GM18498 (cell line): ENCODE data around the gene HK3.
"Not testable (repeated sequence)": the region's sequence is repeated elsewhere in the genome, so short reads cannot be mapped to it uniquely, and the experiment has no call there.

ENCODE experiments used
- ATAC-seq: cut with Tn5 transposase; IDR thresholded peaks from one replicate; pipeline ENCODE4 v1.9.1; 2021; ENCODE audit warnings: mild to moderate bottlenecking, moderate library complexity; ENCODE audit not compliant: unreplicated experiment

The HK3 gene

DNA sequence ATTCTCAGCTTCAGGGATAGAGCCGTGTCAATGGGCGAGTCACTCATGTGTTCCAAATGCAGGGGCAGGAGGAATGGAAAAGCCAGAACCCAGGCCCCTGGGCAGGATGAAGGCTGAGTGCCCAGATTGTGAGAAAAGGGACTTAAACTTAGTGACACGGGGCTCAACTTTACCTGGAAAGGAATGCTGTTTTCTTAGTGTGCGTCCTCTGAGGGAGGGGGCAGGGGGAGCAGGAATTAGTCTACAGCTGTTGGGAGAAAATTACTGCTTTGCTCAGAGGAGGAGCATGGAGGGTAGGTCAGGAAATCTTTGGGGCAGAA, 14.6 kb downstream of the HK3 start:
- ATAC-seq, result no peak

DNA sequence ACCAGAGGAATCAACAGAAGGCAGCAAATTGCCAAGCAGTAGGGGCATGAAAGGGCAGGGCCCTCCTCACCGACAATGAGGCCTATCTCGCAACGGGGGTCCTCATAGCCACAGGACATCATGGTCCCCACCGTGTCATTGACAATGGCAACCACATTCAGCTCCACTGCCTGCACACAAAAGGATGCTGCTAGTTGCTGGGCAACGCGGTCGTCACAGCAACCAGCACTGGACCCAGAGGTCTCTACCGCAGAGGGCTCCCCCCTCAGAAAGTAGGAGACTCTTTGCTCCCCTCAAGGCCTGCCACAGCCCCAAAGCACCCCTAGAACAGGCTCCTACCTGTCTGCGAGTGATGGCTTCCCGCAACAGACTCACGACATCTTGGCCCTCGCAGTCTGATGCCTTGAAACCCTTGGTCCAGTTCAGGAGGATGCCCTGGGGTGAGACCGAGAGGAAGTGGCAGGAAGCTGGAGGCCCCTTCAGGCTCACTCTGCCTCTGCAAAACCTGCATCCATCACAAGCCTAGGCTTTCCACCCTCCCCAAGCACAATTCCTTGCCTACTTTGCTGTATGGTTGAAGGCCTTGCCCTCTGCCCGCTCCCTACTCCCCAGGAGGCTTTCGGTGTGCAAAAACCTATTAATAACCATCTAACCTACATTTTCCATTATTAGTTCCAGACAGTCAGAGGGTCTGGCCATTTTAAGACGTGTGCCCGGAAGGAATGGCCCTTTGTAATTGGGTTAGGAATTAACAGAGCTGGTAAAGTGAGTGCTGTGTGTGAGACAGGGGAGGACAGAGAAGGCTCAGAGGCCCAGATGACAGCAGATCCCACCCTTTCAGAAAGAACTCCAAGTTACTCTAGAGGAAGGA, 15.2 kb downstream of the HK3 start:
- ATAC-seq, result no peak

DNA sequence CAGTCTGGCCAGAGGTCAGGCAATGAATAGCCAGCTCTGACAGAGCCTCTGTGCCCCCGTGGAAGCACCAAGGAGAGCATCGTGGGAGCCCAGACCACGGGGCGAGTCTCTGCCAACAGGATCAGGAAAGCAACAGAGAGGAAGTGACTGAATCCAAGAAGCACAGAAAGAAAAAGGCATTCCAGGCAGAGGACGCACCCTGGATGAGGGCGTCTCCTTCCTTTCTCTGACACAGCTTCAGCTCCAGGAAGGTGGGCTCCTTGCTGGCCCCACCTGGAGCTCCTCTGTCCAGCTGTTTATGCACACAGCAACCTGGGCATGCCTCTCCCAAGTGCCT, 16.6 kb downstream of the HK3 start:
- ATAC-seq, result no peak

DNA sequence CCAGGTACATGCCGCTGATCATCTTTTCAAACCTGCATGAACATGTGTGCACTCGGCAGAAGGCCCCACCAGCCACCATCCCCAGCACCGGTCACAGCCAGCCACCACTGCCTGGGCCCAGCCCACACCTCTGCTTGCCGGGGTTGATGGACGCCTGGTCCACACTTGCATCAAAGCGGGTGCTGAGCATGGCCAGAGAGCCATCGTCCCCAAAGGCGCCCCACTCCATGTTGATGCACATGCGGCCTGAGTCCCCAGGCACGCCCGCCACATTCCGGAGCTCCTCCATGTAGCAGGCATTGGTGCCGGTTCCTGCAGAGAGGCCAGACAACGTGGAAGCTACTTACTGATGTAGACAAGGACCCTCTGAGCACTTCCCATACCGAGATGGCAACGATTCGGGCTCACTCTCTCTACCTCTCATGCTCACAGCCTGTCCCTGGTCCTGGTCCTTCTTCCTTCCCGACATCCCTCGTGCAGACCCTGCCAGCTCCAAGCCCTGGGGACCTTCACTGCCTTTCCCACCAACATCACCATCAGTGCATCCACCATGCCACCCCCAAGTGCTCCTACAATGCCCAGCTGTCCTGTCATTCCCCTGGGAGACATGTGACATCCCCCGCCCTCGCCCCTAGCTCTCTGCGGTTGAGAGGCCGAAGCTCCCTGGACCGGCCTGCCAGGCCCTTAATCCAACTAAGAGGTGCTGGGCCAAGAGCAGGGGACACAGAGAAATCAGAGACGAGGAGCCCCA, 17.2 kb downstream of the HK3 start:
- no peak for ATAC-seq

DNA sequence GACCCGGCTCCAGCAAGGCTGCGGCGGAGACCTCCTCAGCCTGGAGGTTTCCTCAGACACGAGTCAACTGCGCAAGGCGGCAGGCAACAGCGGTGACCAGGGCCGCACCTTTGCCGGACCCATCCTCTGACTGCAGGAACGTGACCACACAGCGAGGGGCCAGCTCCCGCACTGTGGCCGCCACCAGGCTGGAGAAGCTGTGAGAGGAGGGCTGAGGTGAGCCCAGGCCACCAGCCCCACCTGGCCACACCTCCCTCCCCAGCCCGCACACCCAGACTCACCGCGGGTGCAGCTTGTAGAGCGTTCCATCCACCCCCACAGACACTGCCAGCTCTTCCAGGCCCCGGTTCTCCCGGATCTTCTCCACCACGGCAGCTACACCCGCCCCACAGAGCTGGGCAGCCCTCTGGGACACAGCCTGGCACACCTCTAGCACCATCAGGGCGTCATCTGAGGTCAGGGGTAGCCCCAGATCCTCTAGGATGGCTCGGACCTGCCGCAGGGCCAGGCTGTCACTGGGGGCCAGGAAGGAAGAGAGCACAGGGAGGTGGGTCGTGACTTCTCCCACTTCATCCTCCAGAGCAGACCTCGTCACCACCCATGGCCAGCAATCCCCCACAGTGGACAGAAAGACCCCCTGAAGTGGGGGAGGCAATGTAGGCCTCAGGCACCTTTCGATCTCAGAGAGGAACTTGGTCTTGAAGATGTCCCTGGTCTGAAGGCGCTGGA, 18.0 kb downstream of the HK3 start:
- no peak for ATAC-seq

DNA sequence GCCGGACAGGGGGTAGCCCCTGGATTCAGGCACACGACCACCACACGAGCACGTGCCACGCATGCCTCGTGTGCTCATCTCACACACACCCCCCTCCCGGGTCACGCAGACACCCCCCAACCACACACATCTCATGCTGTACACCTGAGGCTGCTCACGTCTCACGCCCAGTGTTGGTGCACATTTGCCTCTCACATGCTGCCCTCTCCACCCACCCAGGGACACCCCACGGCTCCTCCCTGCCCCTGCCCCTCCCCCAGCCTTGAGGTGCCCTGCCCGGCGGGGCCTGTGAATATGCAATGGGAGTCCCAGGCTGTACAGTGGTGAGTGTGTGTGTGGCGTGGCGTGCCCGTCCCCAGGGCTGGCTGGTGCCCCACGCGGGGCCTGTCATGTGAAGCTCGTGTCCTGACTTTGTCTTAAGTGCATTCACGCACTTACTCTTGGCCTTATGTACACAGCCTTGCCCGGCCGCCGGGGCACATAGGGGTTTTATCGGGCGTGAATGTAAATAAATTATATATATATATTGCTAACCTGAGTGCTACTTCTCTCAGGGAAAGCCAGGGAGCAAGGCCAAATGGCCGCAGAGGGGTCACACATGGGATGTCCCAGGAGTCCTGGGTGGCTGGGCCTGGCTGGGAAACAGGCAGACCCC, 18.7 kb downstream of the HK3 start:
- no peak for ATAC-seq

DNA sequence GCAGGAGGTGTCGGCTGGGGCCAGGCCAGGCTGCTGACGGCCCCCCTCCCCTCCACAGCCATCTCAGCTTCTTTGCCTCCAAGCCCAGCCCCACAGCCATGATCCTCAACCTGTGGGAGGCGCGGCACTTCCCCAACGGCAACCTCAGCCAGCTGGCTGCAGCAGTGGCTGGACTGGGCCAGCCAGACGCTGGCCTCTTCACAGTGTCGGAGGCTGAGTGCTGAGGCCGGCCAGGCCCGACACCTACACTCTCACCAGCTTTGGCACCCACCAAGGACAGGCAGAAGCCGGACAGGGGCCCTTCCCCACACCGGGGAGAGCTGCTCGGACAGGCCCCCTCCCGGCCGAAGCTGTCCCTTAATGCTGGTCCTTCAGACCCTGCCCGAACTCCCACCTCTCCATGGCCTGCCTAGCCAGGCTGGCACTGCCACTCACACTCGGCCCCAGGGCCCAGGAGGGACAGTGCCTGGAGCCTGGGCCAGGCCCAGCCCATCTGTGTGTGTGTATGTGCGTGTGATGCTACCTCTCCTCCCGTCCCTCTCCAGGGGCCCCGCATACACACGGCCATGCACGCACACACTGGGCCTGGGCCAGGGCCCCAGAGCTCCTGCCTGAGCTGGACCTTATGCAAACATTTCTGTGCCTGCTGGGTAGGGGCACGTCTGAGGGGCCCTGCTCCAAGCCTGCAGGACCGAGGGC, 19.3 kb downstream of the HK3 start:
- no peak for ATAC-seq

DNA sequence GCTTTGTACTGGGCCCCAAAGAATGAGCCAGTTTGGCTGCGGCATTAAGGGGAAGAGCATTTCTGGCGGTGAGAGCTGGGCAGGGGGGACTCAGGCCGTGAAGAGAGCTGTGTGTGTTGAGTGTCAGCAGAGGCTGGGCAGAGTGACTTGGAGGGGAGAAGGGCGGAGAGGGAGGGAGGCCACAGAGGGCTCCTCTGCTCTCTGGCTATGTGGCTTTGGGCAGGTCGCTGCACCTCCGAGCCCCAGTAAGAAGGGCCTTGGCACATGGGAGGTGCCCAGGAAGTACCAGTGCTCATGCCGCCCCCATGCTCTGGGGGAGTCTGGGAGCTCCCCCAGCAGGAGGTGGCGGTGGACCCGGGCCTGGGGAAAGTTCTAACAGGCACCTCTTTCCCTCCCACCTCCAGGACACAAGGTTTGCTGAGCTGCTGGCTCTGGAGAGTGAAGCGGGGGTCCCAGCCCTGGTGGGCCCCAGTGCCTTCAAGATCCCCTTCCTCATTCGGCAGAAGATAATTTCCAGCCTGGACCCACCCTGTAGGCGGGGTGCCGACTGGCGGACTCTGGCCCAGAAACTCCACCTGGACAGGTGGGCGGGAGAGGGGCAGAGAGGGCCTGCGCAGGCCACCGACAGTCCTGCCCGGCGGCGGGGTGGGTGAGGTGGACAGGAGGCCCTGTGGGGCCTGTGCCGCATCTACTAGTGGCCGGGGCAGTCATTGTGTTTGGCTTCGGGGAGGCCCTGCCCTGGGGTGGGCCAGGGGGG, 20.1 kb downstream of the HK3 start:
- ATAC-seq, result no peak

DNA sequence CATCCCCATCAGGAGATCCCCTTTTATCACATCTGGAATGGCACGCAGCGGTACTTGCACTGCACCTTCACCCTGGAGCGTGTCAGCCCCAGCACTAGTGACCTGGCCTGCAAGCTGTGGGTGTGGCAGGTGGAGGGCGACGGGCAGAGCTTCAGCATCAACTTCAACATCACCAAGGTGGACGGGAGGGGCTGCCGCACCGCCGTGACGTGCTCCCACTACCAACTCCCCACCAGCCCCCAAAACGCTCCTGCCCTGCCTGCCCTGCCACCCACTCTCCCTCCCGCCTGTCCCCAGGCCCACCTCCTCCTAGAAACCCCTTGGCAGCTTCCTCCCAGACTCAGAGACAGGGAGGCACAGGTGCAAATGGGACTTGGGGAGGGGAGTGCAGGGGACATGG, 20.7 kb downstream of the HK3 start:
- ATAC-seq, result no peak

DNA sequence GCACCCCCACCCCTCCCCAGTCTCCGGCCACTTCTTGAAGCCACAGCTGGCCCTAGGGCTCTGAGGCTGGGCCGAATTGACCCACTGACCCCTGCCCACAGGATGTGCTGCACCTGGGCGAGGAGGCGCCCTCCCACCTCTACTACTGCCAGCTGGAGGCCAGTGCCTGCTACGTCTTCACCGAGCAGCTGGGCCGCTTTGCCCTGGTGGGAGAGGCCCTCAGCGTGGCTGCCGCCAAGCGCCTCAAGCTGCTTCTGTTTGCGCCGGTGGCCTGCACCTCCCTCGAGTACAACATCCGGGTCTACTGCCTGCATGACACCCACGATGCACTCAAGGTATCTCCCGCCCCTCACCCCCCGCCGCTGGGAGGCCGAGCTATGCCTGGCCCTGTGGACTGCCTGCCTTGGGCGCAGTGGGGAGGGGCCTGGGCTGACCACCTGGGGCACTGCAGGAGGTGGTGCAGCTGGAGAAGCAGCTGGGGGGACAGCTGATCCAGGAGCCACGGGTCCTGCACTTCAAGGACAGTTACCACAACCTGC, 21.3 kb downstream of the HK3 start:
- no peak for ATAC-seq

DNA sequence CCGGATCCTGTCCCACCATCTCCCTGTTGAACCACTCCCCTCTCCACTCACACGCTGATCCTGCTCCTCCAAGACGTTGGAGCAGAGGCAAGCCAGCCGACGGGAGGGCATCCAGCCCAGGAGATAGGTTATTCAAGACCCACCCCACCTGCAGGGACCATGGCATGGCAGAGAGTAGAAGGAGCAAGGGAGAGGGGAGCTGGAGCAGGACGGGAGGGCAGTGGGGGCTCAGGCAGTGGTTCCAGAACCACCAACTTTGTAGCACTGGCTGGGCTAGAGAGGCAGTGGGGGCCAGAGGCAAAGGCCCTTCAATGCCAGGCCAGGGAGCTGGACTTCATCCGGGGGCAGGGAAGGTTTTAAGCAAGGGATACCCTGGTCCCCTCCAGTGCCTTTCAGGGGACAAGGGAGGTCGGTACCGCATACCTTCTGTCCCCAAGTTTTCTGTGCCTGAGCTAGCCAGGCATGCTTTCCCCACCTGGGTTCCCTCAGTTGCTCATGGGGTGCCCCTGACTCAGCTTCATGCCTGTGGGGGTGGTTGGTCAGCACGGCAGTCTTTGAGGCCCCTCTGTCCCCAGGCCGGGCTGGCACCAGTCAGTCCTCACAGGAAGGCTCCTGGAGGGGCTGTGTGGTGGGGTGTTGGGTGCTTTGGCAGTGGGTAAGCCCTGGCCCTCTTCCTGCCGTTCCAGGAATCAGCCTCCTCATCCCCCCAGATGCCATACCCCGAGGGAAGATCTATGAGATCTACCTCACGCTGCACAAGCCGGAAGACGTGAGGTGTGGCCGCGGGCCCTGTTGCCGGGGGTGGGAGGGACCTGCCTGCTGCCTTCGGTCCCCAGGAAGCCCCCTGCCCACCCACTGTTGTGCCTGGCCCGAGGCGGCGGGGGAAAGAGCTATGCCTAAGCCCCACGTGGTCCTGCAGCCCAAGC, 22.4 kb downstream of the HK3 start:
- no peak for ATAC-seq

DNA sequence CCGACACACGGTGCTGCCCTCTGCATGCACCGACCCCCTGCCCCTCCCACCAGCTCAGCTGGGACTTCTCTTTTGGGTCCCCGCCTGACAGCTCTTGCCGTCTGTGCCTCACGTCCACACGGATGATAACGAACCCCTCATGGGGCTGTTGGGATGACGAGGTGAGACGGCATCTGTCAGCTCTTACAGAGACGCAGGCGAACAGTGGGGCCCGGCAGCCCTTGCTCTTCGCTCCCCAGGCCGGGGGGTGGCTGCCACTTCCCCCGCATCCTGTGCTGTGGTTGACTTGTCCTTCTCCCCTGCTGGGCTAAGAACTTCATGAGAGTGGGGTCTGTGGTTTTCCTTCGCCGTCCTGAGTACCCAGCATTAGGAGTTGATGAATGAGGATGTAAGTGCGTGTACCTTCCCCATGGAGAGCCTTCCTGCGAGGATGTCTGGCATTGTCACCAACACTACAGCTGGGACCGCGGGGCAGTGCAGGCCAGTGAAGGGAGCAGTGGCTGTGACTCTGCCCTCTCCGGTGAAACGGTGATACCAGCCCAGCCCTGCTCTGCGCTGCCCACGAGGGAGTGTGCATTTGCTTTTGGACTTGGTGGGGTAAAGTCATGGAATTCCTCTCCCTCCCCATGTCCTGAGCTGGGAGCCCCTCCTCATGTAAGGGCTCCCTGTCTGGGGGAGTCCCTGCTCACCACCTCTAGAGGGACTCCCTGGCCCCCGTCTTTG, 23.2 kb downstream of the HK3 start:
- no peak for ATAC-seq

DNA sequence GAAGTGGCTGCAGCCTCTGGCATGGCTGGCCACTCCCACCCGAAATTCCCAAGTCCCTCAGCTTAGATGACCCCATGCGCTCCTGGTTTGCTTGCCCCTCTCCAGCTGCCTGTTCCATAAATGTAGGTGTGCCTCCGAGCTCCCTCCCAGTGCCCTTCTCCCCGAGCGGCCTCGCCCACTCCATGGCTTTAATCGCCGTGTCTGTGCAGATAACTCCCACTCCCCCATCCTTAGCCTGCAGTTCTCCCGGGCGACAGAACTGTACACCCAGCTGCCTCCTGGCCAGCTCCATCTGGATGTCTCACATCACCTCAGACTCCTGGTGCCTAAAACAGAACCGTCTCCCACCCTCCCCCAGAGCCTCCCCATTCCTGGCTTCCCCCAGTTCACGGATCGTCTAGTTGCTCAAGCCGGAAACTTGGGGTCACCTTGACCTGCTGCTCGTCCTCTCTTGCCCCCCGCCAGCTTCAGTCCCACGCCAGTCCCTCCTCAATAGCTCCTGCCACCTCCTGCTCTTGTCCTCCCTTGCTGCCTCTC, 24.1 kb downstream of the HK3 start:
- ATAC-seq, result no peak

DNA sequence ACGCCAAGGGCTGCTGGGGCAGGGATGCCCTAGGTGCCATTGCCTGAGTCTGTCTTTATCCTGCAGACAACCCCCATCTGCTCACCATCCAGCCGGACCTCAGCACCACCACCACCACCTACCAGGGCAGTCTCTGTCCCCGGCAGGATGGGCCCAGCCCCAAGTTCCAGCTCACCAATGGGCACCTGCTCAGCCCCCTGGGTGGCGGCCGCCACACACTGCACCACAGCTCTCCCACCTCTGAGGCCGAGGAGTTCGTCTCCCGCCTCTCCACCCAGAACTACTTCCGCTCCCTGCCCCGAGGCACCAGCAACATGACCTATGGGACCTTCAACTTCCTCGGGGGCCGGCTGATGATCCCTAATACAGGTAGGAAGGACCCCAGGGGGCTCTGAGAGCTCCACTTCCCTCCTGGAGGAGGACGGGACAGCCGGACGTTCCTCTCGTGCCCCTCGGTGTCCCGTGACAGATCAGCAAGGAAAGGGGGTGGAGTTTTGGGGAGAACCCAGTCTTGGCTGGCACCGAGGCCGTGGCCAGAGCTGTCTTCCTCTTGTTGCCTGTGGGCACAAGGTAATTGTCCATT, 24.9 kb downstream of the HK3 start:
- no peak for ATAC-seq

DNA sequence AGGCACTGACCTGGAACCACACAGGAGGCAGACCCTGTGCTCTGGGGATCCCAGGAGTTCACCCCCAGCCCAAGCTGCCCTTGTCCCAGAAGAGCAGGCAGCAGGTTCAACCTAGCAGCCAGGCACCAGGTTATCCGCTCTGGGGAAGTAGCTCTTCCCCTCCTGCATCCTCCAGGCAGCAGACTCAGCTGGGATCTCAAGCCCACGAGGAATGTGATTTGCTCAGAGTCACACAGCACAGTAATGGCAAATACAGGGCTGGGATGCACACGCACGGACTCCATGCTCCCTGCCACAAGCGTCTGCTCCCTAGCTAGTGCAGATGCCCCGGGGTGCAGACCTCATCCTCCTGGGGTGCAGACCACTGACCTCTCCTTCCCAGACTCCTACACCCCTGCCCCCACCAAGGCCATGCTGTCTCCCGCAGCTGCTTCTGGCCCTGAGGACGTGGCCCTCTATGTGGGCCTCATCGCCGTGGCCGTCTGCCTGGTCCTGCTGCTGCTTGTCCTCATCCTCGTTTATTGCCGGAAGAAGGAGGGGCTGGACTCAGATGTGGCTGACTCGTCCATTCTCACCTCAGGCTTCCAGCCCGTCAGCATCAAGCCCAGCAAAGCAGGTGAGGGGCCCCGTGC, 25.5 kb downstream of the HK3 start:
- no peak for ATAC-seq

DNA sequence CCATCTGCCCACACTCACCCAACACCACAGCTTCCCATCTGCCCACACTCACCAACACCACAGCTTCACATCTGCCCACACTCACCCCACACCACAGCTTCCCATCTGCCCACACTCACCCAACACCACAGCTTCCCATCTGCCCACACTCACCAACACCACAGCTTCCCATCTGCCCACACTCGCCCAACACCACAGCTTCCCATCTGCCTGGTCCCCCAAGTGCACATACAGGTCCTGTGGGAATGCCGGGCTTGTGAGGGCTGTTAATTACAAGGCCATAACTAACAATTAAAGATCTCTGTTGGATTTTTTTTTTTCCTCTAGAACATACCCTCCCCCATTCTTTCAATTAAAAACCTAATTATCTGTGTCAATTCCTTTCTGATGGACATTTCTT, 26.1 kb downstream of the HK3 start:
- not testable (repeated sequence) for ATAC-seq

DNA sequence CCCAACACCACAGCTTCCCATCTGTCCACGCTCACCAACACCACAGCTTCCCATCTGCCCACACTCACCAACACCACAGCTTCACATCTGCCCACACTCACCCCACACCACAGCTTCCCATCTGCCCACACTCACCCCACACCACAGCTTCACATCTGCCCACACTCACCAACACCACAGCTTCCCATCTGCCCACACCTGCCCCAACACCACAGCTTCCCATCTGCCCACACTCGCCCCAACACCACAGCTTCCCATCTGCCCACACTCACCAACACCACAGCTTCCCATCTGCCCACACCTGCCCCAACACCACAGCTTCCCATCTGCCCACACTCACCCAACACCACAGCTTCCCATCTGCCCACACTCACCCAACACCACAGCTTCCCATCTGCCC, 26.6 kb downstream of the HK3 start:
- not testable (repeated sequence) for ATAC-seq
